Gastrocnemius medialis (tissue), 4 donors: Measurements from ENCODE around the gene KTI12.

Experiments used
- POLR2A ChIP-seq, 2 donors: fragments of 450-650 bp; IDR thresholded peaks; one replicate each; pipeline ENCODE4 v1.6.1; 2017; ENCODE audit warnings: antibody characterized with exemption in 2 of 2, mild to moderate bottlenecking in 2 of 2, moderate library complexity in 2 of 2
- TF ChIP-seq, protein P1 (sequence below), 5 experiments: fragments of 450-650 bp in 3 of 5; fragments of 200-600 bp in 2 of 5; sonication (generic) in 2 of 5; IDR thresholded peaks in 4 of 5; conservative IDR thresholded peaks in 1 of 5; 1 replicate in 4 of 5; 2 replicates in 1 of 5; pipeline ENCODE4 v1.5.1; 2016 to 2019; ENCODE audit warnings: antibody characterized with exemption in 5 of 5, mild to moderate bottlenecking in 3 of 5, moderate library complexity in 3 of 5

DNA sequence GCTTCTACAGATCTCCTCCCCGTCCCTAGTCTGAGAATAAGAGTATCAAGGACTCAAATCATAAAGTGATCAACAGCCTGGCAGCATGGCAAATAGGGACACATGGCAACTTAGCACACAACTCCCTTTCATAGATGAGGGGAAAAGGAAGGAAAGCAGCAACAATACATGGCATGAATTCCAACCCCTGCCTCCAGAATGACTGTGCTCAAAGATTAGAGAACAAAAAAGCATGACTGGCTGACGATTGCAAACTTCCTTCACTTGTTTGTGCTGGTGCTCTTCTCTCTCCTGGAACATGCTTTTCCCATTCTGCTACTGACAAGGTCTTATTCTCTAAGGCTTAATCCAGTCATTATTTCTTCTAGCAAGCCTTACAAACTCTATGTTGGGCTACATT is 11.5 kb downstream of the KTI12 start:
- TF ChIP-seq, protein P1, sequence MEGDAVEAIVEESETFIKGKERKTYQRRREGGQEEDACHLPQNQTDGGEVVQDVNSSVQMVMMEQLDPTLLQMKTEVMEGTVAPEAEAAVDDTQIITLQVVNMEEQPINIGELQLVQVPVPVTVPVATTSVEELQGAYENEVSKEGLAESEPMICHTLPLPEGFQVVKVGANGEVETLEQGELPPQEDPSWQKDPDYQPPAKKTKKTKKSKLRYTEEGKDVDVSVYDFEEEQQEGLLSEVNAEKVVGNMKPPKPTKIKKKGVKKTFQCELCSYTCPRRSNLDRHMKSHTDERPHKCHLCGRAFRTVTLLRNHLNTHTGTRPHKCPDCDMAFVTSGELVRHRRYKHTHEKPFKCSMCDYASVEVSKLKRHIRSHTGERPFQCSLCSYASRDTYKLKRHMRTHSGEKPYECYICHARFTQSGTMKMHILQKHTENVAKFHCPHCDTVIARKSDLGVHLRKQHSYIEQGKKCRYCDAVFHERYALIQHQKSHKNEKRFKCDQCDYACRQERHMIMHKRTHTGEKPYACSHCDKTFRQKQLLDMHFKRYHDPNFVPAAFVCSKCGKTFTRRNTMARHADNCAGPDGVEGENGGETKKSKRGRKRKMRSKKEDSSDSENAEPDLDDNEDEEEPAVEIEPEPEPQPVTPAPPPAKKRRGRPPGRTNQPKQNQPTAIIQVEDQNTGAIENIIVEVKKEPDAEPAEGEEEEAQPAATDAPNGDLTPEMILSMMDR (IDR thresholded peaks at IDR 0.05 in 4 of 5, conservative IDR thresholded peaks at IDR 0.05 in 1 of 5), result no peak
- no peak for TF ChIP-seq POLR2A (IDR thresholded peaks at IDR 0.05)
